ENCODE data around the gene RETNLB.

The RETNLB gene, protein sequence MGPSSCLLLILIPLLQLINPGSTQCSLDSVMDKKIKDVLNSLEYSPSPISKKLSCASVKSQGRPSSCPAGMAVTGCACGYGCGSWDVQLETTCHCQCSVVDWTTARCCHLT

DNA sequence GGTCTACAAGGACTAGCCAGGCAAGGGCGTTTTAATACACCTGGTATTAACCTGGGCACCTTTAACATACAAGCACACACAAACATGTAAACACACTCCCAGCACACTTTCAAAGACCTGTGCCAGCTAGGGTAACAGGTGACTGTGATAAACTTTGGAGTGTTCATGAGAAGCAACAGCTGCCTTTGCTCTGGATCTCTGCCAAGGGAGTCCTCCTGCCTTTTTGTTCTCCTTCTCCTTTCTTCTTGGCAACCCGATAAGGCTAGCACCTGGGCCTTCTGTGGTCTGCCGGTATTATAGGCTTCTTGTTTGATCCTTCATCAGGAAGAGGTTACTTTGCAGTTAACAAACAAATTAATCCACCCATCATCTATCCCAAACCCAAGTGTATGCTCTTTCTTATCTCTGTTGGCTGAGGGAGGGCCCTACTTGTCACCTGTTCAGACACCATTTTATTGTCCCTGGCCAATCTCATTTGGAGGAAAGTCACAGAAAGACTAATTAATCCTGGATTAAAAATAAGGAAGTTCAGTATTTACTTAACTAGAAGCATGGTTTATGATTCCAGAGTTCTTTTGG is at the start of gene RETNLB:
Gene RETNLB, minus strand, starts transcription at position 7 of the 579 bp plus-strand sequence. CDS start 225 bp downstream, outside the sequence.
- DNase-seq (ENCODE audit: low read depth in 1 of 2, low spot score in 1 of 2) = no peak

DNA sequence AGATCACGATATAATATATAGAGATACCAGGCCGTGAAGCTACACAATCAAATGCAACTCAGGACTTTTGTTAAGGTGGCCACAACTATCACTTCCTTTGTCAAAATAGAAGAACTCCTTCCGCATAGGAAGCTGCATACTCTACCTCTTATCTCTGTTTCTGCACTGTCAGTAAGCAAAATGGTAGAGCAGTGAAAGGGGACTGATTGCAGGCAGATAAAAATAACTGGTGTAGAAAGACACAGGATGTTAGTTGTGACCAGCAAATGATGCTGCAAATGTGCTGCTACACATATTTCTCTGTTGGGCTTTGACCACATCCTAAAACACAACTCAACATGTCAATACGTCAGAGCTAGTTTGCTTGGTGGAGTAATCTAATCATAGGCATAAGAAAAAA is 49.1 kb upstream of the RETNLB start:
- DNase-seq (ENCODE audit: low read depth in 1 of 2, low spot score in 1 of 2) = no peak

DNA sequence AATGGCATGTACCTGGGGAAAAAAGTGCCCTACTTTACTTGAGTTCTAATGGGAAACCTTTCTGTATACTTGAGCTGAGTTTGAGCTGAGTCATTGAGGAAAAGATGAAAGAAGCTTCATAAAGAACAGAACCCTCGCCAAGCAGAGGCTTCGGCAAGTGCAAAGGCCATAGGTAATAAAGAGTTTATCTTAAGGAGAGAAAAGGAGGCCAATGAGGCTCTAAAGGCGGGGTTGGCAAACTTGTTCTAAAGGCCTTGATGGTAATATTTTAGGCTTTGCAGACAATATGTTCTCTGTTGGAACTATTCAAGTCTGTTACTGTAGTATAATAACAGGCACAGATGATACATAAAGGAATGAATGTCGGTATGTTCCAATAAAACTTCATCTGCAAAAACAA is 47.8 kb upstream of the RETNLB start:
- DNase-seq (ENCODE audit: low read depth in 1 of 2, low spot score in 1 of 2) = no peak

DNA sequence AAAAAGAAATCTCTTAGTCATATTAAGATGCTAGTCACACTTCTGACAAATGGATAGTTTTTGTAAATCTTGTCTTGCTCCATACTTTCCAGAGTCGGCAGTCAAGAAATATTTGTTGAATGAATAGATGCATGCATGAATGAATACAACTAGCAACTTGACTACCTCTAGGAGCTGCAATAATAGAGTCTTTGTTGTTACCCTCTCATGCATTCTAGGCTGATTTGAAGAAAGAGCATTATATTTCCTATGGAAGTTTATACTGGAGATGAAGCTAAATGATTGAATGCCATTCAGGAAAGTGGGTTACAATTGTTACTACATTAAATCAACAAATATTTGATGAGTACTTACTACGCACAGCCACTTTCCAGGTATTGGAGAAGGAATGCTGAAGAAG is 47.2 kb upstream of the RETNLB start:
- DNase-seq (ENCODE audit: low read depth in 1 of 2, low spot score in 1 of 2) = no peak

DNA sequence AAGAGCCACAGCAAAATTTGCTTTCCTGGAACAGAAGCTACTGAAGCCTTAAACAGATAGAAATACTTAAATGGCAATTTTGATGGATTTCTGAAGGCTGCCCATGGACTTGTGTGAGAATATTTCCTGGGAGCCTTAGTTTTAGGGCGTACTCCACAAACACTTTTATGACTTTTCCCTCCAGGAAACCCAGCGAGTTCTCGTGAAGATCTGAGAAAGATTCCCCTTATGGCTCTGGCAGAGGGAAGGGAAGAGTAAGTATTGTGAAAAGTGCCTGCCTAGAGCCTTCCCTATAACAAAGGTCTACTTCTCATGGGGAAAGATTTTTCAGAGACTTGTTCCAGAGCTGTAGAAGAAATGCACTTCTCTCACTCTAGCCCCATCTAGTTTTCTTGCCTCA is 34.3 kb upstream of the RETNLB start:
- DNase-seq (ENCODE audit: low read depth in 1 of 2, low spot score in 1 of 2) = no peak

DNA sequence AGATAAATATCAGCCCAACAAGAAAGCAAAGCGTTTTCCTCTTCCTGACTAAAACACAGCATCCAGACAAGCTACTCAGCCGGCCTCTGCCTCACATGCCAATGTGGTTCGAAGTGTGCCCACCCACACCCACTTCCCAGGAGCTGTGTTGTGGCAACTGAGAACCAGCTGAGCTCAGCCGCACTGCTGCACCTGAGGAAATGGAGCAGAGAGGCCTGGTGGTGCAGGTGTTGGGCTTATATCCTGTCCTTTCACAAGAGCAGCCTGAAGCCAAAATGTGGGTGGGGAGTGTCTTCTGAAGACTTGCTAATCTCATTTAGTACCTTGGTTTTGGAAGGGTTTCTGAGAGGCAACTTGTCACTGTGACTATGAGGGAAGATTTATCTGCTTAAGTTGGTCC is 23.0 kb upstream of the RETNLB start:
- DNase-seq (ENCODE audit: low read depth in 1 of 2, low spot score in 1 of 2) = no peak

DNA sequence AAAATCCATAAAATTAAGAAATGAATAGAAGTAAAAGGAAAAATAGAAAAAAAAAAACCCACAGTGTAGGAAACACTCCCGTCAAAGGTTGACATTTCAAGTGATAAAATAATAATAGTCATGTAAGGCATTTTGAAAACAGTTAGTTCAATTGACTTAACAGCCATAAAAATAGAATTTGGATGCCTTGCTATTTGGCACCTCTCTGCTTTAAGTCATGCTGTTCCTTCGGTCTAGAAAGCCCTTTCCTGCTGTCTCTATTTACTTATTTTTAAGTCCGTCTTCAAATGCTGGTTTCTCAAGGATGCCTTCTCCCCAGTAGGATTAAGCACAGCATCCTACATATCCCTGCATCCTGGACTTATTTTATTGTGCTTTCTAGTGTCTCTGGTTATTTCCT is 22.3 kb upstream of the RETNLB start:
- no peak for DNase-seq (ENCODE audit: low read depth in 1 of 2, low spot score in 1 of 2)

DNA sequence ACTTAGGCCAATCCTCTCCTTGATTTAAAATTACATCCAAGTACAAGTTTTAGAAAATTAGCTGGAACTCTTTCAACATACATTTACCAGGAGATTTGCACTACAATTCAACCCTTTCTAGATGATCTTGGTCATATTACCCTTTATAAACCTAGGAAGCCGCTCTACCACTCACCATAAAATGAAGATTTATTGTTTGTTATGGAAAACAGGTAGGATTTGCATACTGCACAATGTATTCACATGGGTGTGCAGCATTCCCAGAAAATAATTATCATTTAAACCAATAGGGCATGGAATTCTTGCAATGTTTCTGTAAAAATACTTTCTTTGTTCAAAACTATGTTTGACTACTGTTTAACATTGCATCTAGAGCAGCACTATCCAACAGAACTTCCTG is 18.4 kb upstream of the RETNLB start:
- no peak for DNase-seq (ENCODE audit: low read depth in 1 of 2, low spot score in 1 of 2)

DNA sequence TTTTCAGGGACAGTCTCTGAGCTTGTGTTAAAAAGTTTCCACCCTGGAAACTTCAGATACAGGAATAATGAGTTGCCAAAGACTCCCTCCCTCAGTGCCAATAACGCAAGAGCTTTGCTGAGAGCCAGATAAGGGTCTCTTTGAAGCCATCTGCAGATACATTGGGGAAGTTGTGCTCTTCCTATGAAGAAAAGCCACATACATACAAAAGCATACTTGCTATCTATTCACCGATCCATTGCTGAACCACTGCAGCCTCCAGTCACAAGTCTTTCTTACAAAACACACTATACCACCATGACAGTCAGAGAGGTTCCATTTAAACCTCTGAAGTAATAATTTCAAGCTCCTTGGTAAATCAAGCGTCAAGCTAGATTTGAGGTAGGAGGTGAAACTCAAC is 10.0 kb upstream of the RETNLB start:
- DNase-seq (ENCODE audit: low read depth in 1 of 2, low spot score in 1 of 2) = no peak

DNA sequence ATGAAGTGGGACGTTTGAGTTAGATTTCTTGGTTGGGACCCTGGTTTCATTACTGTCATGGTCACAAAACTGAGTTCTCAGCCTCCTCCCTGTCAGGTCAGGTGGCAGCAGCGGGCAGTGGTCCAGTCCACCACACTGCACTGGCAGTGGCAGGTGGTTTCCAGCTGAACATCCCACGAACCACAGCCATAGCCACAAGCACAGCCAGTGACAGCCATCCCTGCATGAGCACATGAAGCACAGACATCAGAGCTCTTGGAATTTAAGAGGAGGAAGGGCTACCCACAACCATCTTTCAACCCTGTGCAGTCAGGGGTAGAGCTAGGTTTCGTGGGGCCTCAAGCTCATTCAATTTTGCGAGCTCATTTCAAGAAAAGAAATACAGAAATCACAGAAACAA is 1.5 kb downstream of the RETNLB start:
- DNase-seq (ENCODE audit: low read depth in 1 of 2, low spot score in 1 of 2) = no peak

DNA sequence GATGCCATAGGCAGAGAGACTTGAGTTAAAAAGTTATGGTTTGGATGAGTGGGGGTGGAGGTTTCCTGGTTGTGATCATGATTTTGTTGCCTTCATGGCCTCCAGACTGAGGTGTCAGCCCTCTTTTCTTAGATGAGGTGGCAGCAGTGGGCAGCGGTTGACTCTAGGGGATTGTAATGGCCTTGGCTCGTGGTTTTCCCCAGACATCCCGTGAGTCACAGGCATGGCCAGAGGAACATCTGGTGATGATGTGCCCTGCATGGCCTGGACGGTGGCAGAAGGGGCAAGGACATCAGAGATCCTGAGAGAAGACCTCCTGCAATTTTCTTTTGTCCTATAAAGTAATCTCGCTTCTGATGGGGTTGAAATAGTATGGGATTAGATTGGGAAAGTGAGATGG is 12.4 kb downstream of the RETNLB start:
- DNase-seq (ENCODE audit: low read depth in 1 of 2, low spot score in 1 of 2) = no peak

DNA sequence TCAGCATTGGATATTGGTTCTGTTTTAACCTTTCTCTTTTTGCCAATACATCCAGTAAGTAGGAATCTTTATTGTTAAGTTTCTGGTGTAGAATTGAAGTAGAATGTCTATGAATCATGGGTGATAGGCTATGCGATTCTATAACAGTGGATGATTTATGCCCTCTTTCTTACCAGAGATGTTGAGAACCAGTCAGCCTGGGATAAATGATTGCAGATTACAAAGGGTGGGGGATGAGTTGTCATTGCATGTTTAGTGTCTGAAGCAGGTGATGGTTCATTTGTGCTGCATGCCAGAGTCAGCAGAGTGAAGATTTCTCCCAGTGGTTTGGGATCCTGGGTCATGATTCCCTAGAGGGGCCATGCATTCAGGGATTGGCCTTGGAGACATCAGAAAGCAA is 14.3 kb downstream of the RETNLB start:
- DNase-seq (ENCODE audit: low read depth in 1 of 2, low spot score in 1 of 2) = no peak

DNA sequence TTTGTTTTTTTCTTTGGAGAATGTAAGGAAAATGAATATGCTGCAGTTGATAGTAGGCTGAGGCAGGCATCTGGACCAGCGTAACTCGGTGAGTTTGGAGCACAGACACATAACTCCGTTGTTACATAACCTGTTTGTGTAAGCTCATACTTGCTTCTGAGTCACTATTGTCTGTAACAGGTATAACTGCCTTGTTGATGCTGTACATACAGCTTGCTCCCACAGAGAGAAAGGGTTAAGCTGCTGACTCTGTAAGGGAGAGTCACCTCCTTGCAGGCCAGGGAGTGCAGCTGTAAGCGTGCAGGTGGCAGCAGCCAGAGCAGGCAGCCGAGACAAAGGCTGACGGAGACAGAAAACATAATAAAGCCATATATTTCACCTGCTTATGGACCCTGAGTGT is 20.4 kb downstream of the RETNLB start:
- DNase-seq (ENCODE audit: low read depth in 1 of 2, low spot score in 1 of 2) = no peak

DNA sequence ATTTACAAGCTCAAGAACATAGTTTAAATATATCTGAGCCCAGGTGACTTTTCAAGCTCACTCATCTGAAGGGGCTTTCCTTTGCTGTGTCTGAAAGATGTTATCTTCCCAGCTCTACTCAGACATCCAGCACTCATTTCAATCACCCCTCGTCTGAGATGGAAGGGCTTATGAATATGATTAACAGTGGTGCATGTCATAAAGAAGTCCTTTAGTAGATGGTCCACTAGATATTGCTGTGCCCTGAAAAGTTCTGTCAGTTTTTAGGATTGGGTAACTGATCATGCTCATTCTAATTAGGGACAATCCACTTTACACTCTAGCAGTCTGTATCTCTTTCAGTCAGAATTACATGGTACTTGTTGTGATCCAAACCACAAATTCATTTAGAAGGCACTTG is 28.3 kb downstream of the RETNLB start:
- DNase-seq (ENCODE audit: low read depth in 1 of 2, low spot score in 1 of 2) = no peak

DNA sequence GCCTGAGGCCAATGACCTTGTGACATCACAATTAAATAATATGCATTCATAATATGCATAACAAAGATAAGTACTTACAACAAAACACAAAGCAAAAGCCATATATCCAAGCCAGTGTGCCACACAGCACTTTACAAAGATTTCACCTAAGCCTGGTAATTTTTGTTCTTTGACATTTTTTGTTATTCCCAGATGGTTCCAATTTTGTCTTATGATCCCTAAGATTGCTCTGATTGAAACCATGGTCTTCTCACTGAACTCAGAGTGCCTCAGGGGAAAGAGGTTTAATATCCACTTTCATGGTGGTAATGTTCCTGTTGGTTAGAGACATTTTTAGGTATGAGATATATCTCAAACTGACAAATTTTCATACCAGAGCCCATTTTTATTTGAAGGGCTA is 29.1 kb downstream of the RETNLB start:
- no peak for DNase-seq (ENCODE audit: low read depth in 1 of 2, low spot score in 1 of 2)

DNA sequence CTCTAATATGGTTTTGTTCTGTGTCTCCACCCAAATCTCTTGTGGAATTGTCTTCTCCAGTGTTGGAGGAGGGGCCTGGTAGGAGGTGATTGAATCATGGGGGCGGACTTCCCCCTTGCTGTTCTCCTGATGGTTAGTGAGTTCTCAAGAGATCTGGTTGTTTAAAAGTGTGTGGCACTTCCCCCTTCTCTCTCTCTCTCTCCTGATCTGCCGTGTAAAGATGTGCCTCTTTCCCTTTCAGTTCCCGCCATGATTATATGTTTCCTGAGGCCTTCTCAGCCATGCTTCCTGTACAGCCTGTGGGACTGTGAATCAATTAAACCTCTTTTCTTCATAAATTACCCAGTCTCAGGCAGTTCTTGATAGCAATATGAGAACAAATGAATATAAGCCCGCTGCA is 33.1 kb downstream of the RETNLB start:
- no peak for DNase-seq (ENCODE audit: low read depth in 1 of 2, low spot score in 1 of 2)

DNA sequence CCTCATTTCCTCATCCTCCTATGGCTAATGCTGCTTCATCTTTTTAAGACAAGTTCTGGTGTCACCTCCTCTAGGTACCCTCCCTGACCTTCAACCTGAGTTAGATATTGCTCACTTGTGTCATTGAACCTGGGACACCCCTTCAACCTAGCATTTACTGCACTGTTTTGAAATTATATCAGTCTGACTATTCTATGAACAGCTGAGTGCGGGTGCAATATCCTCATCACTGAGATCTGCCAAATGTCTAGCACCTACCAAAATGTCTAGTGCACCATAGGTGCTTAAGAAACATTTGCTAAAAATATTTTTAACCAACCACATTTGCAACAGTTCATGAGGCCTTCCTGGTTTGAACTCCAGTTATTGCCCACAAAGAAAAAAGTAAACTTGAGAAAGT is 34.5 kb downstream of the RETNLB start:
- DNase-seq (ENCODE audit: low read depth in 1 of 2, low spot score in 1 of 2) = no peak

DNA sequence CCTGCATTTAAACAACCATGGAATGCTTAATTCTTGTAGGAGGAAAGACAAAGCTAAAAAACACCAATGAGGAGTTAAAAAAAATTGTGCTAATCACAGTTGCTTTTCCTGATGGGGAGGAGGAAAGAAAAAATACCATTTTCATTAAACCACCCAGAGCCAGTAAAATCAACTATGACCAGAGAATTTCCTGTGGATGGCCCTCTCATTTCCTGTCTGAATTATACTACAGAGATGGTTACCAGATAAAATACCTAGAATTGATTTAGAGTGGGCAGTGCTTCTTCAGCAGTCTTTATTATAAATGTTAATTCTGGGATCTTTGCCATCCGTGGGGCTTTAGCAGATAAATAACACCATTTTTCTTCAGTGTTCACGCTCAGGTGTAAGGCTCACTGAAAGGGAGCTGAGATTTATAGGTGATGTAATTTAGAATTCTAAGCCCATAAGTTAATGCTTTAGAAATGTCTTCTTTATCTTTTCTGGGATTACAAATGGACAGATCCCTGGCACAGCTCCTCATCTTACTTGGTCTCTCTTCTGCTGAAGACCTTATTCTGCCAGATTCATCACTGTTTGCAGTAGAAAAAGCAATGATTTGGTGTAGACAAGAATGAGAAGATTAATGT is 37.9 kb downstream of the RETNLB start:
- DNase-seq (ENCODE audit: low read depth in 1 of 2, low spot score in 1 of 2) = no peak

DNA sequence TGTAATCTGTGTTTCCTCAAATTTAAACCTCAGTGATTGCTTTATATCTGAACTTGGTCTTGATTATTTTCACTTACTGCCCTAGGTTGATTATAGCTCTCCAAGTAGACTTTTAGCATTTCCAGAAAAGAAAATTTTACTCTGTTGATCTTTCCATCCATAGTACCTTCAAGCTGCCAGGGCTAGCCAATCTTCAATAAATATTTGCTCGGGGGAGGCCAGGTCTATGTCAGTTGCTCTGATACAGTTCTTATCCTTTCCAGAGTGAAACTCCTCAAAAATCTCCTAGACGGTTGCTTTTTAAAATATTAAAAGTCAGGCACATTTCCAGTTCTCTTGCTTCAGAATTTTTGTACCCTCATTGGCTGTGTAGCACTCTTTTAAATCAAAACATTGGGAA is 38.8 kb downstream of the RETNLB start:
- no peak for DNase-seq (ENCODE audit: low read depth in 1 of 2, low spot score in 1 of 2)

DNA sequence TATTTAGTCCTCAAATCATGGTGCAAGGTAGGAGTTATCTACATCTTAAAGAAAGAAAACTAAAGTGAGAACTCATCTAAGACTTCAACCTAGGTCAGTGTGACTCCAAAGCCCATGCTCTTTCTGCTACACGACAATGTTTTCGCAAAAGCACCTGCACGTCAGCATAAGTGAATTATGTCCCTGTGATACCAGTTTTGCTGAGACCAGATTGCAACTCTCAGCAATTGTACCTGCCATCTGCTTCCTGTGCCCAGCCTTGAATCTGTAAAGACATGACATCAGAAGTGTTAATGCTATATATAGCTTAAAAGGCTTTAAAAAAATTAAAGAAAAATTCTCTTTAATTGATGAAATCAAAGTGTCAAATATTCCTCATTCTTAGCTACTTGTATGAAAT is 43.4 kb downstream of the RETNLB start:
- no peak for DNase-seq (ENCODE audit: low read depth in 1 of 2, low spot score in 1 of 2)

DNA sequence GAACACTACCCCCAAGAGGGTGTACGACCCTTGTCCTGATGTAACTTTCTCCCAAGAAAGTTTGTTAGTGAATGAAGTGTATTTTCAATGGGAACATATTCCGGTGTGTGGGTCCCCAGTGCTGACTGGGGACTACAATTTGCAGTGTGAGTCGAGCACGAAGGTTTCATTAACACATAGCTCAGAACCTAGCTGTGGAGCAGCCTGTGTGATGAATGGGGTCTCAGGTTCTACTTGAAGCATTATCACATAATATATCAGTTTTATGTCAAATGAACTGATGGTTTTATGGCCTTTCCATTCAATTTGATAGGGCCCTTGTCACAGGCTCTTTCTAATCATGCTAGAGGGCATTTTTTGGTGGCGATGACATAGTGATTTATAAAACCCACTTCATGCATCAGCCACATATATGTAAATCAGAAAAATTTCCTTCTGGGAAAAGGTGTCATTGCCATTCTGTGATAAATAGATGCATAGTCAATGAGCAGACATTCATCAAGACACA is 44.1 kb downstream of the RETNLB start:
- no peak for DNase-seq (ENCODE audit: low read depth in 1 of 2, low spot score in 1 of 2)
